HepG2 (cell line): ENCODE measurements around the gene SDK1. TPM values are rescaled to one million over a fixed set of nuclear protein-coding genes. Genes with fewer than 3 reads are reported as not detected.

Source experiments
- ATAC-seq: fragments of 200-7000 bp; cut with Tn5 transposase; 3 replicates; pipeline ENCODE4 v1.9.1; 2020; ENCODE audit warnings: mild to moderate bottlenecking, moderate library complexity
- BruUV-seq: library from RNA; stranded (reverse); fragments of 400-500 nt; replicated peaks from 2 replicates; lab custom pipeline; 2021; lab: Mats Ljungman, UMichigan
- CTCF ChIA-PET: fragments of 300-600 bp; formaldehyde crosslinking; extraction: SDS; loops from one replicate; lab custom pipeline; 2021; ENCODE audit warnings: low total read pairs, inconsistent platforms, low intra/inter-chr PET ratio; lab: Yijun Ruan, JAX
- POLR2A ChIA-PET: fragments of 350-600 bp; sonication (Branson Sonifier 250); formaldehyde crosslinking; loops from one replicate; lab custom pipeline; 2020; ENCODE audit warnings: antibody characterized with exemption, inconsistent platforms; lab: Yijun Ruan, JAX
- DNase-seq: peaks from one replicate; pipeline ENCODE4 v3.0.0-alpha.2; 2015; ENCODE audit warnings: low spot score
- FAIRE-seq: peaks from 3 replicates; lab custom pipeline; 2011; peaks lifted over from hg19 to GRCh38; lab: Jason Lieb, UNC
- H2AFZ ChIP-seq: one replicate; pipeline ENCODE4 v1.6.1; 2011; ENCODE audit warnings: low read length, inconsistent platforms
- H3K27ac ChIP-seq: fragments of 300-600 bp; 3 replicates; pipeline ENCODE4 v1.8.0; 2011; ENCODE audit warnings: mixed run types, mild to moderate bottlenecking, mixed read lengths, low read length, inconsistent platforms; ENCODE audit not compliant: insufficient read depth; ENCODE audit errors: extremely low read length
- H3K27me3 ChIP-seq, 2 experiments: fragments of 200-600 bp in 1 of 2; 2 replicates in 1 of 2; 3 replicates in 1 of 2; pipeline versions ENCODE4 v1.6.0 to v1.8.0; 2011; ENCODE audit warnings: low read length in 2 of 2, mild to moderate bottlenecking in 2 of 2, moderate library complexity in 2 of 2, inconsistent platforms in 1 of 2; ENCODE audit not compliant: insufficient read depth in 2 of 2, control insufficient read depth in 1 of 2
- H3K36me3 ChIP-seq, 2 experiments: fragments of 200-600 bp in 1 of 2; replicated peaks in 1 of 2; 2 replicates in 1 of 2; 3 replicates in 1 of 2; pipeline versions ENCODE4 v1.5.1 to v1.8.0; 2011; ENCODE audit warnings: low read length in 2 of 2, inconsistent platforms in 1 of 2; ENCODE audit not compliant: insufficient read depth in 2 of 2, control insufficient read depth in 1 of 2
- H3K4me1 ChIP-seq: 2 replicates; pipeline ENCODE4 v1.5.1; 2012; ENCODE audit warnings: low read length, inconsistent platforms; ENCODE audit not compliant: insufficient read depth
- H3K4me2 ChIP-seq: 2 replicates; pipeline ENCODE4 v1.6.0; 2011; ENCODE audit warnings: low read depth, low read length, inconsistent platforms
- H3K4me3 ChIP-seq, 3 experiments: fragments of 200-600 bp in 1 of 3; sonication (generic), shearing (Covaris generic) in 1 of 3; replicated peaks in 1 of 3; 2 replicates each; pipeline ENCODE4 v1.5.1; 2011 to 2016; ENCODE audit warnings: low read length in 3 of 3, inconsistent platforms in 2 of 3, low read depth in 2 of 3, mild to moderate bottlenecking in 2 of 3, control low read depth in 1 of 3, mixed read lengths in 1 of 3; ENCODE audit not compliant: insufficient read depth in 1 of 3
- H3K79me2 ChIP-seq: one replicate; pipeline ENCODE4 v1.6.1; 2011; ENCODE audit warnings: low read length, inconsistent platforms; ENCODE audit not compliant: insufficient read depth
- H3K9ac ChIP-seq: 2 replicates; pipeline ENCODE4 v1.6.0; 2011; ENCODE audit warnings: mild to moderate bottlenecking, low read depth, low read length, inconsistent platforms; ENCODE audit not compliant: insufficient read depth
- H3K9me3 ChIP-seq: 2 replicates; pipeline ENCODE4 v1.5.1; 2012; ENCODE audit warnings: mild to moderate bottlenecking, low read length
- H4K20me1 ChIP-seq: 2 replicates; pipeline ENCODE4 v1.6.0; 2011; ENCODE audit warnings: inconsistent platforms, mild to moderate bottlenecking, low read length, moderate library complexity; ENCODE audit not compliant: insufficient read depth
- ATF6 ChIP-seq: sonication (generic); formaldehyde crosslinking; conservative IDR thresholded peaks from 2 replicates; pipeline ENCODE4 v1.4.0; 2020; ENCODE audit warnings: missing genetic modification reagents
- DZIP1 ChIP-seq: sonication (generic); formaldehyde crosslinking; IDR thresholded peaks from 2 replicates; pipeline ENCODE4 v1.5.0; 2020; ENCODE audit warnings: mild to moderate bottlenecking, missing genetic modification reagents
- ELF4 ChIP-seq: sonication (generic); formaldehyde crosslinking; IDR thresholded peaks from 2 replicates; pipeline ENCODE4 v1.5.0; 2020; ENCODE audit warnings: missing genetic modification reagents, mild to moderate bottlenecking, moderate library complexity, borderline replicate concordance
- MTA1 ChIP-seq: sonication (generic); formaldehyde crosslinking; IDR thresholded peaks from 2 replicates; pipeline ENCODE4 v1.4.0; 2020; ENCODE audit warnings: missing genetic modification reagents, mild to moderate bottlenecking, borderline replicate concordance
- ZBTB8A ChIP-seq: sonication (generic); formaldehyde crosslinking; IDR thresholded peaks from 2 replicates; pipeline ENCODE4 v1.4.0; 2020; ENCODE audit warnings: mild to moderate bottlenecking, low read depth, missing genetic modification reagents, borderline replicate concordance
- ZNF329 ChIP-seq: sonication (generic); formaldehyde crosslinking; IDR thresholded peaks from 2 replicates; pipeline ENCODE4 v1.9.0; 2021; ENCODE audit warnings: low read depth, mild to moderate bottlenecking, missing genetic modification reagents
- ZNF639 ChIP-seq: conservative IDR thresholded peaks from 2 replicates; pipeline ENCODE4 v1.6.1; 2018; ENCODE audit warnings: missing genetic modification reagents
- ZNF670 ChIP-seq: sonication (generic); formaldehyde crosslinking; IDR thresholded peaks from 2 replicates; pipeline ENCODE4 v1.8.0; 2022; ENCODE audit warnings: mild to moderate bottlenecking, missing genetic modification reagents, borderline replicate concordance
- WGBS: methylation state at CpG from one replicate; pipeline ENCODE4 v1.1.6; 2017; ENCODE audit warnings: low lambda C conversion rate; 5-methylcytosine and 5-hydroxymethylcytosine counted together
- in situ Hi-C: cut with HindIII; loops from 2 replicates; pipeline ENCODE4 v1.10.0; 2017; ENCODE audit warnings: low pct_unique_long_range_greater_than_20kb; ENCODE audit not compliant: extremely low pct_ligation_motif_present
- intact Hi-C: fragments of 100-400 bp; cut with micrococcal nuclease; formaldehyde crosslinking; loops from one replicate; pipeline ENCODE4 v1.10.0; 2022; ENCODE audit not compliant: unreplicated experiment
- polyA plus RNA-seq, 8 experiments: library from polyadenylated mRNA; depleted of rRNA in 3 of 8; stranded (reverse) in 7 of 8; unstranded in 1 of 8; fragments of >200 nt; fragmentation: Illumina TruSeq in 4 of 8; extraction: Trizol in 4 of 8; gene quantifications; 2 replicates each; pipeline versions ENCODE4 v1.2.1 to v1.2.3, GENCODE V29; 2011 to 2016; ENCODE audit warnings: low read depth in 4 of 8, missing spikeins in 1 of 8, mixed read lengths in 1 of 8; ENCODE audit not compliant: insufficient read depth in 1 of 8
- total RNA-seq, 5 experiments: library from RNA; depleted of rRNA; stranded (reverse); fragments of >200 nt; fragmentation: Illumina TruSeq; extraction: Trizol; gene quantifications; 2 replicates each; pipeline ENCODE4 v1.2.3, GENCODE V29; 2016; ENCODE audit warnings: low read depth in 1 of 5

SDK1 gene
- total and polyA plus RNA-seq, 2 of the 13 experiments (the other 11 are each of a cell fraction or from before 2014, with no cell fraction given): 0.35 to 2.4 TPM

GRCh38 chr7:3844540-3845151 is 543.6 kb downstream of the SDK1 start (continued):
- TF ChIP-seq ATF6 (CRISPR knock-in tag): no peak

- intact Hi-C loops: no loop called here
- no peak for TF ChIP-seq ZNF670 (CRISPR knock-in tag)
- TF ChIP-seq ZNF329 (CRISPR knock-in tag): no peak
- no peak for TF ChIP-seq DZIP1 (CRISPR knock-in tag)
- no peak for TF ChIP-seq ZNF639 (CRISPR knock-in tag)
- no peak for TF ChIP-seq MTA1 (CRISPR knock-in tag)
- TF ChIP-seq ELF4 (CRISPR knock-in tag): no peak
- no peak for TF ChIP-seq ZBTB8A (CRISPR knock-in tag)
- Histone ChIP-seq H3K4me2 (no peak overlapping the region), H3K4me3 (no peak overlapping the region), H3K9me3 (no peaks in the 10 kb centered on the region), H4K20me1 (no peaks in the 10 kb centered on the region), H3K9ac (no peak overlapping the region), H2AFZ (no peak overlapping the region), H3K4me1 (no peaks in the 10 kb centered on the region), H3K27me3 (no peaks in the 10 kb centered on the region), H3K27ac (no peak overlapping the region), H3K36me3 (no peaks in the 10 kb centered on the region), H3K79me2 (no peaks in the 10 kb centered on the region)
- in situ Hi-C loops: no loop called here
- ChIA-PET POLR2A (no interaction called here), CTCF (no interaction called here)
- 91% methylated on average over 9 of the region's 9 CpGs for WGBS
- no peak for FAIRE-seq
- no peak for DNase-seq
- BruUV-seq: no TSS peak
- ATAC-seq: no peak
These were observed 545.7 kb downstream of the SDK1 start for GRCh38 chr7:3846738-3847137.
